ENCODE data around the gene ABCC2.
"Not testable (repeated sequence)": the region's sequence is repeated elsewhere in the genome, so short reads cannot be mapped to it uniquely, and the experiment has no call there.

Gene ABCC2

DNA sequence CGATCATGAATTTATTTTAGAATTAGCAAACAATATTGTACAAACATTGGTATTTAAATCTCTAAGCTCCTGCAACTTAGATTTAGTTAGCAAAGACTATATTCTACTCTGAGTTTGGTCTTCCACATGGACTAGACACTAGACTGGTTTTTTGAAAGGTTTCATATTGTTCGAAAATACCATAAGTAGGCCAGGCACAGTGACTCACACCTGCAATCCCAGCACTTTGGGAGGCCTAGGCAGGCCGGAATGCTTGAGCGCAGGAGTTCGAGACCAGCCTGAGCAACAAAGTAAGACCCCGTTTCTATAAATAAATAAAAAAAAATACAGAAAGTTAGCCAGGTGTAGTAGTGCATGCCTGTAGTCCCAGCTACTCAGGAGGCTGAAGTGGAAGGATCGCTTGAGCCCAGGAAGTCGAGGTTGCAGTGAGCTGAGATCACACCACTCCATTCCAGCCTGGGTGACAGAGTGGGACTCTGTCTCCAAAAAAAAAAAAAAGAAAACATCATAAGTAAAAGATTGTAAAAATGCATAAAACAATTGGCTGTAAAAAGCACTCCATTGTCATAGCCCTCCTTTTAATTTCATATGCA is 73.1 kb downstream of the ABCC2 start:
- no peak for DNase-seq

- no peak for DNase-seq
Measured at GRCh38 chr10:99858849-99859248, 76.4 kb downstream of the ABCC2 start.

DNA sequence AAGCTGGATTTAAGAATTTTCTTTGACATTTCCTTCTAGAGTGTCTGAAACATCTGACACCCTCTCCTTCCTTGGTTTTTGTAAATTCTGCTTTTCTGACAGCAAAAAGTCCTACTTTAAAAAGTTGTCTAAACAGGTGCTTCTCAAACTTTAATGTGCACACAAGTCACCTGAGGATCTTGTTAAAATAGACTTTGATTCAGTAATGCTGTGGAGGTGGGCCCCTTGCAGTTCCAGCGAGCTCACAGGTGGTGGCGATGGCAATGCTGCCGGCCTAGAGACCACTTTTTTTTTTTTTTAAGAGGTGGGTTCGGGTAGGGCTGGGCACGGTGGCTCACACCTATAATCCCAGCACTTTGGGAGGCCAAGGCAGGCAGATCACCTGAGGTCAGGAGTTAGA is 77.1 kb downstream of the ABCC2 start:
- DNase-seq: no peak

GRCh38 chr10:99860466-99860865 is 78.0 kb downstream of the ABCC2 start:
- DNase-seq: no peak

DNA sequence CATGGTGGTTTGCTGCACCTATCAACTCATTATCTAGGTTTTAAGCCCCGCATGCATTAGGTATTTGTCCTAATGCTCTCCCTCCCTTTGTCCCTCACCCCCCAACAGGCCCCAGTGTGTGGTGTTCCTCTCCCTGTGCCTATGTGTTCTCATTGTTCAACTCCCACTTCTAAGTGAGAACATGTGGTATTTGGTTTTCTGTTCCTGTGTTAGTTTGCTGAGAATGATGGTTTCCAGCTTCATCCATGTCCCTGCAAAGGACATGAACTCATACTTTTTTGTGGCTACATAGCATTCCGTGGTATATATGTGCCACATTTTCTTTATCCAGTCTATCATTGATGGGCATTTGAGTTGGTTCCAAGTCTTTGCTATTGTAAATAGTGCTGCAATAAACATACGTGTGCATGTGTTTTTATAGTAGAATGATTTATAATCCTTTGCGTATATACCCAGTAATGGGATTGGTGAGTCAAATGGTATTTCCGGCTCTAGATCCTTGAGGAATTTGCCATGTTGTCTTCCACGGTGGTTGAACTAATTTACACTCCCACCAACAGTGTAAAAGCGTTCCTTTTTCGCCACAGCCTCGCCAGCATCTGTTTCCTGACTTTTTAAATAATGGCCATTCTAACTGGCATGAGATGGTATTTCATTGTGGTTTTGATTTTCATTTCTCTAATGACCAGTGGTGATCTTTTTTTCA is 81.2 kb downstream of the ABCC2 start:
- not testable (repeated sequence) for DNase-seq

DNA sequence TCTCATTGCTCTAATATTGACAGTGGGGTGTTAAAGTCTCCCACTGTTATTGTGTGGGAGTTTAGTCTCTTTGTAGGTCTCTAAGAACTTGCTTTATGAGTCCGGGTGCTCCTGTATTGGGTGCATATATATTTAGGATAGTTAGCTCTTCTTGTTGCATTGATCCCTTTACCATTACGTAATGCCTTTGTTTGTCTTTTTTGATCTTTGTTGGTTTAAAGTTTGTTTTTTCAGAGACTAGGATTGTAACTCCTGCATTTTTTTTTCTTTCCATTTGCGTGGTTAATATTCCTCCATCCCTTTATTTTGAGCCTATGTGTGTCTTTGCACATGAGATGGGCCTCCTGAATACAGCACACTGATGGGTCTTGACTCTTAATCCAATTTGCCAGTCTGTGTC is 84.8 kb downstream of the ABCC2 start:
- DNase-seq: not testable (repeated sequence)

DNA sequence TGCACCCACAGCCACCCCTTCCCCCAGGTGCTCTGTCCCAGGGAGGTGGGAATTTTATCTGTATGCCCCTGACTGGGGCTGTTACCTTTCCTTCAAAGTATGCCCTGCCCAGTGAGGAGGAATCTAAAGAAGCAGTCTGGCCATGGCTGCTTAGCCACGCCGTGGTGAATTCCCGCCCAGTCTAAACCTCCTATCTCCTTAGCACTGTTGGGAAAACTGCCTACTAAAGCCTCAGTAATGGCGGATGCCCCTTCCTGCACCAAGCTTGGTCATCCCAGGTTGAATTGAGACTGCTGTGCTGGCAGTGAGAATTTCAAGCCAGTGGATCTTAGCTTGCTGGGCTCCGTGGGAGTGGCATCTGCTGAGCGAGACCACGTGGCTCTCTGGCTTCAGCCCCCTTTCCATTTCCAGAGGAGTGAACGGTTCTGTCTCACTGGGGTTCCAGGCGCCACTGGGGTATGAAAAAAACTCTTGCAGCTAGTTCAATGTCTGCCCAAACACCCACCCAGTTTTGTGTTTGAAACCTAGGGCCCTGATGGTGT is 87.2 kb downstream of the ABCC2 start:
- no peak for DNase-seq

DNA sequence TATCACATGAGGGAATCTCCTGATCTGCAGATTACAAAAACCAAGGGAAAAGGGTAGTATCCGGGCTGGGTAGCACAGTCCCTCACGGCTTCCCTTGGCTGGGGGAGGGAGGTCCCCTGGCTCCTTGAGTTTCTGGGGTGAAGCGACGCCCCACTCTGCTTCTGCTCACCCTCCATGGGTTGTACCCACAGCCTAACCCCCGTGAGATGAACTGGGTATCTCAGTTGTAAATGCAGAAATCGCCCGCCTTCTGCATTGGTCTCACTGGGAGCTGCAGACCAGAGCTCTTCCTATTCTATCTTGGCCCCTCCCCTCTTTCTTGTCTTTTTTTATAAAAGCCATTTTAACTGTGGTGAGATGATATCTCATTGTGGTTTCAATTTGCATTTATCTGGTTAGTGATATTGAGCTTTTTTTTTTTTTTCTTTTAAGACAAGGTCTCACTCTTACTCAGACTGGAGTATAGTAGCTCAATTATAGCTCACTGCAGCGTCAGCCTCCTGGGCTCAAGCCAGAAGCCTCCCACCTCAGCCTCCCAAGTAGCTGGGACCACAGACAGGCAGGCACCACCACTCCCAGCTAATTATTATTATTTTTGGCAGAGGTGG is 87.8 kb downstream of the ABCC2 start:
- no peak for DNase-seq

DNA sequence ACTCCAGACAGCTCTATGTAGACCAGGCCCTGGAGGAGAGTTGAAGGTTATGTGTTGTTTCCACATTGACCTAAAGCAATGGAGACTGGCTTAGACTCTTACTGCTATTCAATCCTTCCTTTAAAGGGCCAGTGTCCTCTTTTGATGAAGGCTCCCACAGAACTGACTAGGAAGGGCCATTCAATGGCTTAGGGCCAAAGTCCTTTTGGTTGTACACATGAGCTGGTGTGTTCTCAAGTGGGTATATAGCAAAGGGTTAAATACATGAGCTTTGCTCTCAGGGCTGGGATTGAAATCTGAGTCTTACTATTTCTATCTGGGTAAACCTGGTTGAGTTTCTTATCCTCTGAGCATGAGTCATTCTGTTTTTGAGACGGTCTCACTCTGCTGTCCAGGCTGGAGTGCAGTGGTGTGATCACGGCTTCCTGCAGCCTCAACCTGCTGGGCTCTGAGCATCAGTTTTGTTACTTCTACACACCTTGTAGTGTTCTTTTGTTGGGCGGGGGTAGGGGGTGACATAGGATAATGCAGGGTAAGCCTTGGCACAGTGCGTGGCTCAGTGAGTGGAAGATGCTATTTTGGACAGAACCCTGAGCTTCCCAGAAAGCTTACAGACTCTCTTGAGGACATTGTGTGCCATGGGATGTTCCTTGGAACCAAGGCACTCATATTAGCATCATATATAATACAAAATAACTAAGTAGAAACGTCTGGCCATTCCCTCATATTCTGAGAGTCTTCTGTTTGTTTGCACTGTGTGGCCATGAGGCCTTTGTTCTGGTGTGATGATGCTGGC is 90.1 kb downstream of the ABCC2 start:
- no peak for DNase-seq

DNA sequence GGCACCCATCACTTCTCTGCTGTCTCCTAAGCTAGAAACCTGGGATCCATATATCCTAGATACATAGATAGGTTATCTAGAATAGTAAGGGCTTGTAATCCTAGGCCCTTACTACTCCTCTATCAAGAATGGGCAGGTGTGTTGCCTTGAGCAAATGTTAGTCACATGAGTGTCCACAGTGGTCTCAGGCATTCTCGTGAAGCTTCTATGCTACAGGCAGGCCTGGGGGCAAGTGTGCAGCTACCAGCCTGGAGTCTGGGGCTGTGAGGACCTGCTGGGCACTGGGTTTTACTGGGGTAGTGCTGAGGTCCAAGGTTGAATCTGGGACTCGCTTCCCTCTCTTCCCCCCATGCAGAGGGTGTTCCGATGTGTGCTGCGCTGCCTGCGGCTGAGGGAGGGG is 91.4 kb downstream of the ABCC2 start:
- no peak for DNase-seq

GRCh38 chr10:99874341-99875085 is 92.1 kb downstream of the ABCC2 start:
- DNase-seq: no peak

GRCh38 chr10:99875473-99875872 is 93.0 kb downstream of the ABCC2 start:
- DNase-seq: no peak

- no peak for DNase-seq
Measured at GRCh38 chr10:99880080-99880835, 97.8 kb downstream of the ABCC2 start.

GRCh38 chr10:99881371-99881770 is 98.9 kb downstream of the ABCC2 start:
- DNase-seq: no peak

DNA sequence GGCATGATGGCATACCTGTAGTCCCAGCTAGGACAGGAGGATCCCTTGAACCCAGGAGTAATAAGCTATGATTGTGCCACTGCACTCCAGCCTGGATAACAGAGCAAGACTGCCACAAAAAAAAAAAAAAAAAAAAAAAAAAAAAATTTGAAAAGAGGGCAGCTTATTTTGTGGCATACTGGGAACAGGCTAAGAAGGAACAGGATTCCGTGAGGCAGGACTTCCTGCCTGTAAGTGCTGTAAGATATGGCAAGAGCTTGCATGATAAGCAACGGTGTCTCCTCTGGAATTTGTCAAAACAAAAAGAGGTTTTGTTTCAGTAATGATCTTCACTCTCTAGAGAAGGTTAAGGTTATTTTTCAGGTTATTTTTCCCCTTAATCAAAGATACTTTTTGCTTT is 101.1 kb downstream of the ABCC2 start:
- DNase-seq: no peak

DNA sequence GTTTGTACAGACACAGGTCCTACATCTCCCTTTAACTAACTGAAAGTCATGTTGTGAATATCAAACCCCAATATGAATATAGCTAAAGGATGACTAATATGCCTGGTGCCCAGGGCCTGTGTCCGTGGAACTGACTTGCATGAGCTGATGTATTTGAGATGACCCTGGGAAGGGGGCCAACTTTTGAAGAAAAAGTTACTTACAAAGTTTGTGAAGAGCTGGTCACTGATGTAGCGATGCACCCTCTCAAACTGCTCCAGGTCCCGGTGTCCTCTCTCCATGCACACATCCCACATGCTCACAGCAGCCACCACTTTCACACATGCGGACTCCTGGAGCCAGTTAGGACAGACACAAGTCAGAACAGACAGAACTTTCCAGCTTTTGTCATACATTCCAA is 106.2 kb downstream of the ABCC2 start:
- no peak for DNase-seq

GRCh38 chr10:99894613-99895012 is 112.2 kb downstream of the ABCC2 start:
- no peak for DNase-seq

- not testable (repeated sequence) for DNase-seq
Measured at GRCh38 chr10:99895066-99895465, 112.6 kb downstream of the ABCC2 start.

DNA sequence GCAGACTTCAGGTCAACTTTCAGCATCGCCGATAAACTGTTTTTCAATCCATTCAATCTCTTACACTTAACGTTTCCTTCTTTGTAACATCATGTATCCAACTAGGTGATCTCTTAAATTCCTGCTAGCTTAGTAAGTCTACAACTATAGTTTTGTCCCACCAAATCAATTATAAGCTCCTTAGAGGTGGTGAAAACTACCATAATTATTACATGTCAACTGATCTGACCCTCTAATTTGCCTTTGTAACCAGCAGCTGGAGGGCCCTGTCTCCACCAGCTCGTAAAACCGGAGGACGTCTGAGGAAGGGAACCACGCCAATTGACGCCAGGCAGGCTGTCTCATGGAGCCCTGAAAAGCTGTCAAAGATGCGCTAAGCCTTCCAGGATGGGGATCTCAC is 113.4 kb downstream of the ABCC2 start:
- no peak for DNase-seq
